Trophoblast cell (in vitro differentiated cells and primary cell): ENCODE results near the gene CACNA2D3.

Source experiments
- DNase-seq, 2 donors: peaks; one replicate each; pipeline ENCODE4 v3.0.0-alpha.2; 2016
- H2AFZ ChIP-seq: 2 replicates; pipeline ENCODE4 v1.6.1; 2013; ENCODE audit warnings: low read length, moderate library complexity, mild to moderate bottlenecking; ENCODE audit not compliant: insufficient read depth, poor library complexity
- H2AK5ac ChIP-seq: 2 replicates; pipeline ENCODE4 v1.6.1; 2013; ENCODE audit warnings: mild to moderate bottlenecking, low read length
- H2BK120ac ChIP-seq: 2 replicates; pipeline ENCODE4 v1.6.1; 2013; ENCODE audit warnings: low read length, mild to moderate bottlenecking, moderate library complexity; ENCODE audit not compliant: insufficient read depth, poor library complexity
- H2BK12ac ChIP-seq: 2 replicates; pipeline ENCODE4 v1.6.1; 2013; ENCODE audit warnings: mild to moderate bottlenecking, low read length, moderate library complexity
- H2BK5ac ChIP-seq: 2 replicates; pipeline ENCODE4 v1.6.1; 2013; ENCODE audit warnings: low read length, low read depth, moderate library complexity, mild to moderate bottlenecking; ENCODE audit not compliant: poor library complexity
- H3K14ac ChIP-seq: 2 replicates; pipeline ENCODE4 v1.6.1; 2013; ENCODE audit warnings: mild to moderate bottlenecking, low read length
- H3K18ac ChIP-seq: 2 replicates; pipeline ENCODE4 v1.6.1; 2013; ENCODE audit warnings: mild to moderate bottlenecking, low read length
- H3K23ac ChIP-seq: 2 replicates; pipeline ENCODE4 v1.6.1; 2013; ENCODE audit warnings: low read length
- H3K27ac ChIP-seq: 2 replicates; pipeline ENCODE4 v1.5.1; 2013; ENCODE audit warnings: low read depth, mild to moderate bottlenecking, inconsistent platforms, low read length, moderate library complexity
- H3K27me3 ChIP-seq: 2 replicates; pipeline ENCODE4 v1.6.1; 2013; ENCODE audit warnings: inconsistent platforms, mild to moderate bottlenecking, low read length, moderate library complexity; ENCODE audit not compliant: insufficient read depth
- H3K36me3 ChIP-seq, 2 experiments: 1 replicate in 1 of 2; 2 replicates in 1 of 2; pipeline ENCODE4 v1.6.1; 2013; ENCODE audit warnings: low read length in 2 of 2, mild to moderate bottlenecking in 2 of 2, moderate library complexity in 1 of 2; ENCODE audit not compliant: insufficient read depth in 2 of 2, control insufficient read depth in 1 of 2
- H3K4ac ChIP-seq: 2 replicates; pipeline ENCODE4 v1.6.1; 2013; ENCODE audit warnings: low read depth, mild to moderate bottlenecking, low read length, moderate library complexity
- H3K4me1 ChIP-seq, 2 experiments: 1 replicate in 1 of 2; 2 replicates in 1 of 2; pipeline ENCODE4 v1.6.1; 2013; ENCODE audit warnings: low read length in 2 of 2, mild to moderate bottlenecking in 2 of 2, moderate library complexity in 1 of 2; ENCODE audit not compliant: insufficient read depth in 2 of 2, control insufficient read depth in 1 of 2
- H3K4me2 ChIP-seq: 2 replicates; pipeline ENCODE4 v1.6.1; 2013; ENCODE audit warnings: inconsistent platforms, mild to moderate bottlenecking, low read length, moderate library complexity
- H3K4me3 ChIP-seq: 2 replicates; pipeline ENCODE4 v1.5.1; 2013; ENCODE audit warnings: mild to moderate bottlenecking, low read depth, low read length, inconsistent platforms
- H3K79me1 ChIP-seq: one replicate; pipeline ENCODE4 v1.6.1; 2013; ENCODE audit warnings: low read length
- H3K79me2 ChIP-seq: 2 replicates; pipeline ENCODE4 v1.6.1; 2013; ENCODE audit warnings: low read length, mild to moderate bottlenecking; ENCODE audit not compliant: control insufficient read depth, insufficient read depth, poor library complexity
- H3K9ac ChIP-seq: 2 replicates; pipeline ENCODE4 v1.6.1; 2013; ENCODE audit warnings: mild to moderate bottlenecking, low read length
- H3K9me3 ChIP-seq: 2 replicates; pipeline ENCODE4 v1.6.1; 2013; ENCODE audit warnings: low read depth, mild to moderate bottlenecking, control low read depth, inconsistent platforms, low read length; ENCODE audit not compliant: insufficient read depth
- H4K12ac ChIP-seq: 2 replicates; pipeline ENCODE4 v1.6.1; 2013; ENCODE audit warnings: low read depth, mild to moderate bottlenecking, low read length, moderate library complexity
- H4K8ac ChIP-seq: 2 replicates; pipeline ENCODE4 v1.6.1; 2013; ENCODE audit warnings: low read depth, mild to moderate bottlenecking, low read length, moderate library complexity
- H4K91ac ChIP-seq: one replicate; pipeline ENCODE4 v1.6.1; 2013; ENCODE audit warnings: low read depth, mild to moderate bottlenecking, low read length, moderate library complexity
- WGBS: extraction: QIAGEN DNeasy Blood & Tissue Kit; methylation state at CpG from one replicate; pipeline ENCODE4 v1.1.7; 2013; ENCODE audit warnings: missing lambda C conversion rate; ENCODE audit not compliant: insufficient read length, insufficient coverage; ENCODE audit errors: extremely low coverage; 5-methylcytosine and 5-hydroxymethylcytosine counted together

The CACNA2D3 gene

DNA sequence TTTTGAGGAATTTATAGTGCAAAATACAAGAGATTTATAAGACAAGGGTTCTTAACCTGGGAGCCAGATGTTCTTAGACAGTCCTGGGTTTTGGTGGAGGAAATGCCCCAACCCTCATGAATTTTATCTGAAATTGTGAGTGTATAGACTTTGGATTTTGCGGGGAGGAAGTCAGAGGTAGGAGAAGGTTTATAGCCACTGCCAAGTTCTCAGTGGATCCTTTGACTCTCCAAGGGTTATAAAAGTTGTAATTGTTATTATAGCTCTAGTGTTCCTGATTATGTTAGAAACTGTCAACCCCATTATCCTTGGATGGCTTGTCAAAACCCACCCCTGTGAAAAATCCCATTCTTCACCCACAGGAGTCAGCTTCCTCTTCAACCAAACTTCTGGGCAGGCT is 621.9 kb downstream of the CACNA2D3 start:
- no peak overlapping the region for H3K23ac ChIP-seq
- no peak for DNase-seq
- H3K9me3 ChIP-seq: peaks cover 6% of the 10 kb centered on the region
- H4K12ac ChIP-seq: no peak overlapping the region
- H3K9ac ChIP-seq: no peak overlapping the region
- no peak overlapping the region for H4K91ac ChIP-seq
- no peak overlapping the region for H2BK120ac ChIP-seq
- no peaks in the 10 kb centered on the region for H3K79me1 ChIP-seq
- H3K36me3 ChIP-seq: no peaks in the 10 kb centered on the region
- H3K27me3 ChIP-seq: no peaks in the 10 kb centered on the region
- no peak overlapping the region for H3K4ac ChIP-seq
- no peaks in the 10 kb centered on the region for H3K4me1 ChIP-seq
- H3K18ac ChIP-seq: no peak overlapping the region
- no CpG with 5 or more reads among the region's 1 CpG for WGBS
- no peak overlapping the region for H2BK12ac ChIP-seq
- no peak overlapping the region for H2AK5ac ChIP-seq
- no peak overlapping the region for H4K8ac ChIP-seq
- no peak overlapping the region for H2BK5ac ChIP-seq
- H3K4me3 ChIP-seq: no peak overlapping the region
- H3K79me2 ChIP-seq: no peaks in the 10 kb centered on the region
- no peak overlapping the region for H3K4me2 ChIP-seq
- no peak overlapping the region for H2AFZ ChIP-seq
- H3K27ac ChIP-seq: no peak overlapping the region
- H3K14ac ChIP-seq: no peak overlapping the region

DNA sequence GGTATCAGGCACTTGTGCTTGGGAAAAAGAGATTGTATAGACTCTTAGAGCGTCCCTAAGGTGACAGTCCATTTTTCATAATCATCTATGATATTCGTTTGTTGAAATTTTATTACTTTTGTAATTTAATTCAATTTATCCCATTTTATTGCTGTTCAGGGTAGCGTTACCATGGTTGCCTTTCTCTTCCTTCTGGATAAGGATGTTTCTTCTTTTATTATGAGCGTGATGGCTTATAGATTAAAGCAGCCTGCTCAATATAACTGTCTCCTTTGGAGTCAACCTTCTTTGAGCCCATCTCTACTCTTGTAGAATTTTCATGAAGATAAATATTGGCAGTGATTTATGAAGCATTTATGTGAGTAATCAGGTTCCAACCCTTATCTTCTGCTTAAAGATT is 623.5 kb downstream of the CACNA2D3 start:
- no peak overlapping the region for H2BK5ac ChIP-seq
- H3K4ac ChIP-seq: no peak overlapping the region
- H3K4me3 ChIP-seq: no peak overlapping the region
- H3K36me3 ChIP-seq: no peaks in the 10 kb centered on the region
- no peaks in the 10 kb centered on the region for H3K79me1 ChIP-seq
- H3K4me2 ChIP-seq: no peak overlapping the region
- H2AK5ac ChIP-seq: no peak overlapping the region
- no peaks in the 10 kb centered on the region for H3K79me2 ChIP-seq
- peaks cover 5% of the 10 kb centered on the region for H3K9me3 ChIP-seq
- no peak overlapping the region for H3K23ac ChIP-seq
- H2BK12ac ChIP-seq: no peak overlapping the region
- no peak overlapping the region for H3K14ac ChIP-seq
- no peak overlapping the region for H3K18ac ChIP-seq
- DNase-seq: no peak
- H3K9ac ChIP-seq: no peak overlapping the region
- H3K4me1 ChIP-seq: no peaks in the 10 kb centered on the region
- no peak overlapping the region for H3K27ac ChIP-seq
- no peak overlapping the region for H4K8ac ChIP-seq
- no CpG with 5 or more reads among the region's 4 CpGs for WGBS
- no peak overlapping the region for H4K91ac ChIP-seq
- no peaks in the 10 kb centered on the region for H3K27me3 ChIP-seq
- H2AFZ ChIP-seq: no peak overlapping the region
- H4K12ac ChIP-seq: no peak overlapping the region
- no peak overlapping the region for H2BK120ac ChIP-seq

DNA sequence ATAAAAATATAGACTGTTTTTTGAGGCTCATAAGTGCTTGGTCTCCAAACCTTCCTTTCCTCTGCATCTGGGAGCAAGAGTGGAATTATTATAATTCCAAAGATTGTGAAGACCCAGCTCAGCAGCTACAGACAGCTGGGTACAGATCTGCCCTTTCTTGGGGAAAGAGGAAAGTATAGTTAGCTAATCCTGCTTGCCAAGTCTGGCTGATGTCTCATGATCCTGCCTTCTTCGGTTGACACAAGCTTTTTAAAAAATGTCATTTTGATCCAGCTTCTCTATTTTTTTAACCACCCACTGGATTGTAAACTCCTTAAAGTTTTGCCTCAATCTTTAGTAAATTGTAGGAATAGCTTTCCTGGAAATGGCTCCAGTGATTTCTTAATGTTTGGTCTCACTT is 624.4 kb downstream of the CACNA2D3 start:
- no peak overlapping the region for H2BK5ac ChIP-seq
- no peak overlapping the region for H3K4ac ChIP-seq
- H3K27me3 ChIP-seq: no peaks in the 10 kb centered on the region
- DNase-seq: no peak
- H3K23ac ChIP-seq: no peak overlapping the region
- WGBS: no CpG with 5 or more reads among the region's 1 CpG
- H3K4me2 ChIP-seq: no peak overlapping the region
- H2BK12ac ChIP-seq: no peak overlapping the region
- H3K27ac ChIP-seq: no peak overlapping the region
- H3K4me3 ChIP-seq: no peak overlapping the region
- no peak overlapping the region for H4K91ac ChIP-seq
- H2AK5ac ChIP-seq: no peak overlapping the region
- no peaks in the 10 kb centered on the region for H3K79me2 ChIP-seq
- no peak overlapping the region for H3K9ac ChIP-seq
- no peak overlapping the region for H4K12ac ChIP-seq
- H3K14ac ChIP-seq: no peak overlapping the region
- no peak overlapping the region for H2BK120ac ChIP-seq
- H3K79me1 ChIP-seq: no peaks in the 10 kb centered on the region
- H3K4me1 ChIP-seq: no peaks in the 10 kb centered on the region
- peaks cover 3% of the 10 kb centered on the region for H3K9me3 ChIP-seq
- no peak overlapping the region for H3K18ac ChIP-seq
- H3K36me3 ChIP-seq: no peaks in the 10 kb centered on the region
- no peak overlapping the region for H4K8ac ChIP-seq
- no peak overlapping the region for H2AFZ ChIP-seq

DNA sequence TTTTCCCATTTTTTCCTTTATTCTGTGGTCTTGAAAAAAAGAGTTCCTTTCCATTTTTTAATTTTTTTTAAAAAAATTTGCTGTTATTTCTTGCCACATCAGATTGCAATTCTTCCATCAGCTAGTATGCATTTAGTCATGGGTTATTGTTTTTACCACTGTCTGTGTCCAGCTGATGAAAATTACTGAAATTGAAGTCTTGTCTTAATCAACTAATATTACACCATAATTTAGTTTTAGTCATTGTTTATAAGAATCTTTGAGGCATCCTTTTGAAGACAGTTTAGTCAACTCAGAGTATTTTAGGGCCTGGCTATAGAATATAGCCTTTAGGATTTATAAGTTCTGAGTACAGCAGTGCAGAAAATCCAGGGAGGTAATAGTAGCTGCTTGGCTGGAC is 633.4 kb downstream of the CACNA2D3 start:
- no peak overlapping the region for H2AK5ac ChIP-seq
- H2BK120ac ChIP-seq: no peak overlapping the region
- no peaks in the 10 kb centered on the region for H3K79me1 ChIP-seq
- H4K8ac ChIP-seq: no peak overlapping the region
- peaks cover 5% of the 10 kb centered on the region for H3K9me3 ChIP-seq
- no peak overlapping the region for H3K4me3 ChIP-seq
- H3K14ac ChIP-seq: no peak overlapping the region
- H2BK12ac ChIP-seq: no peak overlapping the region
- DNase-seq: no peak
- no peak overlapping the region for H4K12ac ChIP-seq
- peaks cover 4% of the 10 kb centered on the region in 2 experiments for H3K4me1 ChIP-seq
- no peak overlapping the region for H2AFZ ChIP-seq
- no peak overlapping the region for H4K91ac ChIP-seq
- H3K4ac ChIP-seq: no peak overlapping the region
- no peak overlapping the region for H3K4me2 ChIP-seq
- H3K79me2 ChIP-seq: no peaks in the 10 kb centered on the region
- H3K9ac ChIP-seq: no peak overlapping the region
- H2BK5ac ChIP-seq: no peak overlapping the region
- no peak overlapping the region for H3K27ac ChIP-seq
- H3K27me3 ChIP-seq: no peaks in the 10 kb centered on the region
- H3K36me3 ChIP-seq: no peaks in the 10 kb centered on the region
- no peak overlapping the region for H3K23ac ChIP-seq
- H3K18ac ChIP-seq: no peak overlapping the region
